SK-N-SH treated with all-trans-retinoic acid at 6 μM for 48 hours (cell line): ENCODE measurements around the gene SH3TC1.

Experiments used
- ATAC-seq: fragments of 200-7000 bp; cut with Tn5 transposase; 3 replicates; pipeline ENCODE4 v1.9.1; 2020; ENCODE audit warnings: mild to moderate bottlenecking, moderate library complexity
- ARNTL ChIP-seq: fragments of 450-650 bp; formaldehyde crosslinking; IDR thresholded peaks from 2 replicates; pipeline ENCODE4 v1.5.0; 2020; ENCODE audit warnings: low read depth, mild to moderate bottlenecking, moderate library complexity, borderline replicate concordance
- BACH2 ChIP-seq: fragments of 250-450 bp; sonication (Bioruptor Pico); IDR thresholded peaks from 2 replicates; pipeline ENCODE4 v1.9.0; 2021; ENCODE audit warnings: mild to moderate bottlenecking, borderline replicate concordance
- CSDC2 ChIP-seq: fragments of 250-450 bp; sonication (Bioruptor Pico); IDR thresholded peaks from 2 replicates; pipeline ENCODE4 v1.5.0; 2020; ENCODE audit warnings: mild to moderate bottlenecking, moderate library complexity
- ESRRG ChIP-seq: fragments of 250-450 bp; sonication (Bioruptor Pico); IDR thresholded peaks from 2 replicates; pipeline ENCODE4 v1.6.1; 2021; ENCODE audit warnings: mild to moderate bottlenecking
- GLIS3 ChIP-seq: fragments of 250-450 bp; sonication (Bioruptor Pico); IDR thresholded peaks from 2 replicates; pipeline ENCODE4 v1.5.0; 2020; ENCODE audit warnings: mild to moderate bottlenecking, moderate library complexity
- ISL1 ChIP-seq: fragments of 250-450 bp; sonication (Bioruptor Pico); IDR thresholded peaks from 2 replicates; pipeline ENCODE4 v2.1.2; 2022; ENCODE audit warnings: mild to moderate bottlenecking, moderate library complexity
- OSR1 ChIP-seq: fragments of 250-450 bp; sonication (Bioruptor Pico); IDR thresholded peaks from 2 replicates; pipeline ENCODE4 v1.8.0; 2022; ENCODE audit warnings: moderate library complexity, mild to moderate bottlenecking, inconsistent platforms
- PPARA ChIP-seq: fragments of 250-450 bp; sonication (Bioruptor Pico); IDR thresholded peaks from 2 replicates; pipeline ENCODE4 v1.5.0; 2020; ENCODE audit warnings: mild to moderate bottlenecking, borderline replicate concordance
- RARB ChIP-seq: fragments of 250-450 bp; sonication (Bioruptor Pico); IDR thresholded peaks from 2 replicates; pipeline ENCODE4 v1.8.0; 2021; ENCODE audit warnings: mild to moderate bottlenecking, moderate library complexity
- SNAI2 ChIP-seq: fragments of 250-450 bp; sonication (Bioruptor Pico); IDR thresholded peaks from 2 replicates; pipeline ENCODE4 v1.5.0; 2020; ENCODE audit warnings: mild to moderate bottlenecking, moderate library complexity
- TOX ChIP-seq: fragments of 250-450 bp; sonication (Bioruptor Pico); IDR thresholded peaks from 2 replicates; pipeline ENCODE4 v1.8.0; 2021; ENCODE audit warnings: mild to moderate bottlenecking, moderate library complexity, borderline replicate concordance
- ZC3H10 ChIP-seq: fragments of 250-450 bp; sonication (Bioruptor Pico); IDR thresholded peaks from 2 replicates; pipeline ENCODE4 v1.5.1; 2021; ENCODE audit warnings: mild to moderate bottlenecking, moderate library complexity
- ZFP3 ChIP-seq: fragments of 250-450 bp; sonication (Bioruptor Pico); IDR thresholded peaks from 2 replicates; pipeline ENCODE4 v1.5.0; 2020; ENCODE audit warnings: mild to moderate bottlenecking, moderate library complexity
- ZFP30 ChIP-seq: fragments of 450-650 bp; formaldehyde crosslinking; IDR thresholded peaks from 2 replicates; pipeline ENCODE4 v1.5.0; 2022; ENCODE audit warnings: mild to moderate bottlenecking, moderate library complexity
- ZNF70 ChIP-seq: fragments of 450-650 bp; formaldehyde crosslinking; IDR thresholded peaks from 2 replicates; pipeline ENCODE4 v1.5.0; 2020; ENCODE audit warnings: mild to moderate bottlenecking, moderate library complexity
- ZNF8 ChIP-seq: fragments of 450-650 bp; formaldehyde crosslinking; IDR thresholded peaks from 2 replicates; pipeline ENCODE4 v1.5.0; 2020; ENCODE audit warnings: mild to moderate bottlenecking, moderate library complexity
- TF ChIP-seq, protein P1 (sequence below): fragments of 250-450 bp; sonication (Bioruptor Pico); IDR thresholded peaks from 2 replicates; pipeline ENCODE4 v1.5.1; 2020; ENCODE audit warnings: low read depth, mild to moderate bottlenecking, moderate library complexity
- TF ChIP-seq, protein P2 (sequence below): fragments of 250-450 bp; sonication (Bioruptor Pico); IDR thresholded peaks from 2 replicates; pipeline ENCODE4 v1.5.1; 2021; ENCODE audit warnings: mild to moderate bottlenecking, moderate library complexity
- TF ChIP-seq, protein P3 (sequence below): fragments of 250-450 bp; sonication (Bioruptor Pico); IDR thresholded peaks from 2 replicates; pipeline ENCODE4 v1.5.0; 2020; ENCODE audit warnings: mild to moderate bottlenecking, moderate library complexity
- TF ChIP-seq, protein P4 (sequence below): fragments of 250-450 bp; sonication (Bioruptor Pico); IDR thresholded peaks from 2 replicates; pipeline ENCODE4 v1.8.0; 2020; ENCODE audit warnings: mild to moderate bottlenecking, moderate library complexity, borderline replicate concordance
- TF ChIP-seq, protein P5 (sequence below): fragments of 250-450 bp; sonication (Bioruptor Pico); IDR thresholded peaks from 2 replicates; pipeline ENCODE4 v1.8.0; 2021; ENCODE audit warnings: low read depth, mild to moderate bottlenecking, moderate library complexity, borderline replicate concordance

SH3TC1 gene

DNA sequence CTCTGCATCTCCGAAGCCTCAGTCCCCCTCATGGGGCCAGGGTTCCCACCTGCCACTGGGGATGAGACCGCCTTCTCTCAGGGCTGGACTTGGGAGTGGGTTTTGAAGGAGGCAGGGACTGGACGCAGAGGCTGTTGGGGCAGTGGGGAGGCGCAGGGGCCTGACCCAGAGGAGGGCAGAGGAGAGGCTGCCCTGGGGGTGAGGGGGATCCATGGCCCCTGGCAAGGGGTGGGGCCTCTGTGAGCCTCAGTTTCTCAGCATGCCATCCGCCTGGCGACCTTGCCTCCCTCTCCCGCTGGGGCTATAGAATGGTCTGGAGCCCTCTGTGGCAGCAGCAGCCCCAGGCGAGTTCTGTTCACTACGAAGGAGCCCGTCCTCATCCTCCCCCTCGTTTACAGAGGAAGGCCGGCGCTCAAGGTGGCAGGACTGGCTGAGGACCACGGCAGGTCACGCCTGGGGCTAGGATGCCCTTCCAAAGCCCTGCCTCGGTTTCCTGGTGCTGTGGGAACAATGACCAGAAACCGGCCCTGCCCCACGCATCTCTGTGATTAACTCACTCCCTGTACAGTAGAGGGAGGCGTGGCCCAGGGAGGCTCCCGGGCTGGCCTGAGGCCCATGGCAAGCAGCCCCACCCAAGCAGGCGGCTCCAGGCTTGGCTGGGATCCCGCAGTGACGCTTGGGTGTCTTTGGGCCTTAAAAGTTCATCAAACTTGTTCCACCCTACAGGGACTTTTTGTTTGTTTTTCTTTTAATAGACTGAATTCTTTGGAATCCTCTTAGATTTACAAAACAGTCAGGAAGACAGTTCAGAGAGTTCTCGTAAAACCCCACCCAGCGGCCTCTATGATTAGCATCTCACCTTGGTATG lies 16.0 kb upstream of the SH3TC1 start:
- no peak for TF ChIP-seq ZC3H10 (CRISPR knock-in tag)
- no peak for TF ChIP-seq ZFP30
- TF ChIP-seq ZNF70 (CRISPR knock-in tag): no peak
- TF ChIP-seq ZNF8: no peak
- TF ChIP-seq, protein P1, sequence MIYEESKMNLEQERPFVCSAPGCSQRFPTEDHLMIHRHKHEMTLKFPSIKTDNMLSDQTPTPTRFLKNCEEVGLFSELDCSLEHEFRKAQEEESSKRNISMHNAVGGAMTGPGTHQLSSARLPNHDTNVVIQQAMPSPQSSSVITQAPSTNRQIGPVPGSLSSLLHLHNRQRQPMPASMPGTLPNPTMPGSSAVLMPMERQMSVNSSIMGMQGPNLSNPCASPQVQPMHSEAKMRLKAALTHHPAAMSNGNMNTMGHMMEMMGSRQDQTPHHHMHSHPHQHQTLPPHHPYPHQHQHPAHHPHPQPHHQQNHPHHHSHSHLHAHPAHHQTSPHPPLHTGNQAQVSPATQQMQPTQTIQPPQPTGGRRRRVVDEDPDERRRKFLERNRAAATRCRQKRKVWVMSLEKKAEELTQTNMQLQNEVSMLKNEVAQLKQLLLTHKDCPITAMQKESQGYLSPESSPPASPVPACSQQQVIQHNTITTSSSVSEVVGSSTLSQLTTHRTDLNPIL: no peak
- TF ChIP-seq ARNTL (CRISPR knock-in tag): no peak
- TF ChIP-seq GLIS3 (CRISPR knock-in tag): no peak
- TF ChIP-seq PPARA (CRISPR knock-in tag): no peak
- TF ChIP-seq, protein P2, sequence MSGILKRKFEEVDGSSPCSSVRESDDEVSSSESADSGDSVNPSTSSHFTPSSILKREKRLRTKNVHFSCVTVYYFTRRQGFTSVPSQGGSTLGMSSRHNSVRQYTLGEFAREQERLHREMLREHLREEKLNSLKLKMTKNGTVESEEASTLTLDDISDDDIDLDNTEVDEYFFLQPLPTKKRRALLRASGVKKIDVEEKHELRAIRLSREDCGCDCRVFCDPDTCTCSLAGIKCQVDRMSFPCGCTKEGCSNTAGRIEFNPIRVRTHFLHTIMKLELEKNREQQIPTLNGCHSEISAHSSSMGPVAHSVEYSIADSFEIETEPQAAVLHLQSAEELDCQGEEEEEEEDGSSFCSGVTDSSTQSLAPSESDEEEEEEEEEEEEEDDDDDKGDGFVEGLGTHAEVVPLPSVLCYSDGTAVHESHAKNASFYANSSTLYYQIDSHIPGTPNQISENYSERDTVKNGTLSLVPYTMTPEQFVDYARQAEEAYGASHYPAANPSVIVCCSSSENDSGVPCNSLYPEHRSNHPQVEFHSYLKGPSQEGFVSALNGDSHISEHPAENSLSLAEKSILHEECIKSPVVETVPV: no peak
- TF ChIP-seq, protein P3, sequence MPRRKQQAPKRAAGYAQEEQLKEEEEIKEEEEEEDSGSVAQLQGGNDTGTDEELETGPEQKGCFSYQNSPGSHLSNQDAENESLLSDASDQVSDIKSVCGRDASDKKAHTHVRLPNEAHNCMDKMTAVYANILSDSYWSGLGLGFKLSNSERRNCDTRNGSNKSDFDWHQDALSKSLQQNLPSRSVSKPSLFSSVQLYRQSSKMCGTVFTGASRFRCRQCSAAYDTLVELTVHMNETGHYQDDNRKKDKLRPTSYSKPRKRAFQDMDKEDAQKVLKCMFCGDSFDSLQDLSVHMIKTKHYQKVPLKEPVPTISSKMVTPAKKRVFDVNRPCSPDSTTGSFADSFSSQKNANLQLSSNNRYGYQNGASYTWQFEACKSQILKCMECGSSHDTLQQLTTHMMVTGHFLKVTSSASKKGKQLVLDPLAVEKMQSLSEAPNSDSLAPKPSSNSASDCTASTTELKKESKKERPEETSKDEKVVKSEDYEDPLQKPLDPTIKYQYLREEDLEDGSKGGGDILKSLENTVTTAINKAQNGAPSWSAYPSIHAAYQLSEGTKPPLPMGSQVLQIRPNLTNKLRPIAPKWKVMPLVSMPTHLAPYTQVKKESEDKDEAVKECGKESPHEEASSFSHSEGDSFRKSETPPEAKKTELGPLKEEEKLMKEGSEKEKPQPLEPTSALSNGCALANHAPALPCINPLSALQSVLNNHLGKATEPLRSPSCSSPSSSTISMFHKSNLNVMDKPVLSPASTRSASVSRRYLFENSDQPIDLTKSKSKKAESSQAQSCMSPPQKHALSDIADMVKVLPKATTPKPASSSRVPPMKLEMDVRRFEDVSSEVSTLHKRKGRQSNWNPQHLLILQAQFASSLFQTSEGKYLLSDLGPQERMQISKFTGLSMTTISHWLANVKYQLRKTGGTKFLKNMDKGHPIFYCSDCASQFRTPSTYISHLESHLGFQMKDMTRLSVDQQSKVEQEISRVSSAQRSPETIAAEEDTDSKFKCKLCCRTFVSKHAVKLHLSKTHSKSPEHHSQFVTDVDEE (CRISPR knock-in tag): no peak
- TF ChIP-seq, protein P4, sequence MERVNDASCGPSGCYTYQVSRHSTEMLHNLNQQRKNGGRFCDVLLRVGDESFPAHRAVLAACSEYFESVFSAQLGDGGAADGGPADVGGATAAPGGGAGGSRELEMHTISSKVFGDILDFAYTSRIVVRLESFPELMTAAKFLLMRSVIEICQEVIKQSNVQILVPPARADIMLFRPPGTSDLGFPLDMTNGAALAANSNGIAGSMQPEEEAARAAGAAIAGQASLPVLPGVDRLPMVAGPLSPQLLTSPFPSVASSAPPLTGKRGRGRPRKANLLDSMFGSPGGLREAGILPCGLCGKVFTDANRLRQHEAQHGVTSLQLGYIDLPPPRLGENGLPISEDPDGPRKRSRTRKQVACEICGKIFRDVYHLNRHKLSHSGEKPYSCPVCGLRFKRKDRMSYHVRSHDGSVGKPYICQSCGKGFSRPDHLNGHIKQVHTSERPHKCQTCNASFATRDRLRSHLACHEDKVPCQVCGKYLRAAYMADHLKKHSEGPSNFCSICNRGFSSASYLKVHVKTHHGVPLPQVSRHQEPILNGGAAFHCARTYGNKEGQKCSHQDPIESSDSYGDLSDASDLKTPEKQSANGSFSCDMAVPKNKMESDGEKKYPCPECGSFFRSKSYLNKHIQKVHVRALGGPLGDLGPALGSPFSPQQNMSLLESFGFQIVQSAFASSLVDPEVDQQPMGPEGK: no peak
- TF ChIP-seq BACH2: no peak
- no peak for ATAC-seq

DNA sequence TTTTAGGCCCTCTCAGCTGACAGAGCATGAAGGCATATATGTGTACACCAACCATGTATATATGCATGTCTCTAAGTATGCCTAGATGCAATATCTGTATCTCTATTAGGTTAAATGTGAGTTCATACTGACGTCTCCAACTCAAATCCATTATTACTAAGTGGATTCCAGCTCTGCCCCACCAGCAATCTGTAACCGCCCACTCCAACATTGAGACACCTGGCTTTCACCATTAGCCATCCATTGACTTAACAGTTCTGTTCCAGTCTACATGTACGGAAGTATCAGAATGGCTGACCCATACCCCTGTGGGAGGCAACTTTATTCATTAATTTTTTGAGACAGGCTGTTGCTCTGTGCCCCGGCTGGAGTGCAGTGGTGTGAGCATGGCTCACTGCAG lies 15.0 kb upstream of the SH3TC1 start:
- TF ChIP-seq ZFP30 (no peak), ZFP3 (CRISPR knock-in tag) (no peak), ARNTL (CRISPR knock-in tag) (no peak), TOX (CRISPR knock-in tag) (no peak), OSR1 (CRISPR knock-in tag) (no peak), CSDC2 (no peak), PPARA (CRISPR knock-in tag) (no peak), BACH2 (no peak), RARB (CRISPR knock-in tag) (no peak), SNAI2 (no peak), ESRRG (CRISPR knock-in tag) (no peak), ZNF8 (no peak), ISL1 (CRISPR knock-in tag) (no peak), ZNF70 (CRISPR knock-in tag) (no peak)
- TF ChIP-seq, protein P1: no peak
- TF ChIP-seq, protein P2: no peak
- TF ChIP-seq, protein P3 (CRISPR knock-in tag): no peak
- TF ChIP-seq, protein P5, sequence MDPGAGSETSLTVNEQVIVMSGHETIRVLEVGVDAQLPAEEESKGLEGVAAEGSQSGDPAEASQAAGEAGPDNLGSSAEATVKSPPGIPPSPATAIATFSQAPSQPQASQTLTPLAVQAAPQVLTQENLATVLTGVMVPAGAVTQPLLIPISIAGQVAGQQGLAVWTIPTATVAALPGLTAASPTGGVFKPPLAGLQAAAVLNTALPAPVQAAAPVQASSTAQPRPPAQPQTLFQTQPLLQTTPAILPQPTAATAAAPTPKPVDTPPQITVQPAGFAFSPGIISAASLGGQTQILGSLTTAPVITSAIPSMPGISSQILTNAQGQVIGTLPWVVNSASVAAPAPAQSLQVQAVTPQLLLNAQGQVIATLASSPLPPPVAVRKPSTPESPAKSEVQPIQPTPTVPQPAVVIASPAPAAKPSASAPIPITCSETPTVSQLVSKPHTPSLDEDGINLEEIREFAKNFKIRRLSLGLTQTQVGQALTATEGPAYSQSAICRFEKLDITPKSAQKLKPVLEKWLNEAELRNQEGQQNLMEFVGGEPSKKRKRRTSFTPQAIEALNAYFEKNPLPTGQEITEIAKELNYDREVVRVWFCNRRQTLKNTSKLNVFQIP: no peak
- TF ChIP-seq, all 23 proteins: peak for 0
- ATAC-seq: no peak
